Adrenal gland (tissue), 12 donors: ENCODE measurements around the gene PRICKLE2. TPM values are rescaled to one million over a fixed set of nuclear protein-coding genes. Genes with fewer than 3 reads are reported as not detected.

Experiments used
- DNase-seq, 7 donors: peaks; one replicate each; pipeline ENCODE4 v3.0.0-alpha.2; 2019 to 2020
- H3K27ac ChIP-seq, 5 donors: fragments of 200-600 bp; sonication (generic) in 4 of 5; 1 replicate in 3 of 5; 2 replicates in 2 of 5; pipeline versions ENCODE4 v1.5.1 to v1.8.0; 2016 to 2020; ENCODE audit warnings: mild to moderate bottlenecking in 1 of 5
- H3K27me3 ChIP-seq: fragments of 200-600 bp; 2 replicates; pipeline ENCODE4 v1.8.0; 2021
- H3K36me3 ChIP-seq, 2 donors: fragments of 200-600 bp; replicated peaks in 1 of 2; 1 replicate in 1 of 2; 2 replicates in 1 of 2; pipeline versions ENCODE4 v1.5.1 to v1.8.0; 2018 to 2022
- H3K4me1 ChIP-seq, 2 donors: fragments of 200-600 bp; replicated peaks in 1 of 2; 1 replicate in 1 of 2; 2 replicates in 1 of 2; pipeline versions ENCODE4 v1.5.1 to v1.8.0; 2018 to 2021
- H3K4me3 ChIP-seq, 4 donors: fragments of 200-600 bp; sonication (generic) in 3 of 4; one replicate each; pipeline ENCODE4 v1.5.1; 2016 to 2018
- H3K9me3 ChIP-seq, 3 donors: fragments of 200-600 bp; sonication (generic) in 1 of 3; replicated peaks in 1 of 3; 1 replicate in 2 of 3; 2 replicates in 1 of 3; pipeline versions ENCODE4 v1.5.1 to v1.8.0; 2016 to 2021
- POLR2A ChIP-seq, 2 donors: fragments of 450-650 bp; IDR thresholded peaks; one replicate each; pipeline ENCODE4 v1.6.1; 2017; ENCODE audit warnings: antibody characterized with exemption in 2 of 2, mild to moderate bottlenecking in 2 of 2, moderate library complexity in 1 of 2
- WGBS, 4 donors: extraction: QIAGEN DNeasy Blood & Tissue Kit in 2 of 4; methylation state at CpG; one replicate each; pipeline versions ENCODE4 v1.1.5 to v1.1.7; 2013 to 2017; 5-methylcytosine and 5-hydroxymethylcytosine counted together
- intact Hi-C, 2 donors: fragments of 100-400 bp; cut with DNase I; formaldehyde crosslinking; loops; one replicate each; pipeline versions ENCODE4 v1.14.1 to v1.15.0; 2022 to 2023
- polyA plus RNA-seq, 3 donors: library from polyadenylated mRNA; stranded (reverse); fragments of 200-250 nt in 2 of 3; fragments of 350-450 nt in 1 of 3; fragmentation: Illumina TruSeq in 1 of 3; extraction: RNeasy Lipid Tissue Mini Kit (QIAGEN cat#74804) in 1 of 3; gene quantifications; one replicate each; pipeline ENCODE4 v1.2.3, GENCODE V29; 2013 to 2014
- total RNA-seq, 9 donors: library from RNA; depleted of rRNA in 4 of 9; stranded (reverse); fragments of >200 nt in 4 of 9; fragments of 120-200 nt in 1 of 9; fragmentation: NEBNext Ultra II Directional in 1 of 9; extraction: Animal tissue kit (Norgen Biotek cat#: 25700) in 1 of 9; gene quantifications; one replicate each; pipeline versions ENCODE4 v1.1.0 to v1.2.4, GENCODE V29; 2013 to 2023
- TF ChIP-seq, protein P1 (sequence below), 6 experiments: fragments of 450-650 bp in 4 of 6; fragments of 200-600 bp in 2 of 6; sonication (generic) in 1 of 6; IDR thresholded peaks; 1 replicate in 5 of 6; 2 replicates in 1 of 6; pipeline versions ENCODE4 v1.5.1 to v1.8.0; 2016 to 2021; ENCODE audit warnings: antibody characterized with exemption in 6 of 6, mild to moderate bottlenecking in 2 of 6, moderate library complexity in 1 of 6
- donor health status: healthy with polysubstance abuse.
- donor health status: Bipolar disorder and iron deficiency.
- donor health status: DM: yes; HTN: yes; CAD: no.
- donor health status: DM: no; HTN: no; CAD: no.
- donor health status: DM: no; HTN: no; CAD: no.
- donor health status: DM: yes; HTN: yes; CAD: no.

PRICKLE2 gene
- total and polyA plus RNA-seq, 12 donors = 1.3 to 15.7 (median 8.1) TPM

DNA sequence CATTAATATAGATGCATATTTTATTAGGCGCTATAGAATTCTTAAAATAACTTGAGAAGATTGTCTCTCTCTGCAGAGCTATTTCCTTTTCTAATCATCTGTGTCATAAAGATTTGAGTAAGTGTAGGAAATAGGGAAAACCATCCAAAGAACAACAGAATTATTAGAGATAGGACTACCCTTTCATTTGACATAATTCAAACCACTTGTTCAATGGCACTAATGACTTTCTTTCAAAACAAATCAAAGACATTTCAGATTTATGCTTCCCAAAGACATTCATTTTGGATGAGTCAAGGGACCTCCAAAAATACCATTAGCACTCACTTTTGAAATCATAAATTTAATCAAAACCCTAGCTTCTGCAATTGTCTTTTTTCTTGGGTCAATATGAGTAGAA lies 29.5 kb downstream of the PRICKLE2 start:
- Histone ChIP-seq H3K4me1 (no peaks in the 10 kb centered on the region), H3K36me3 (no peaks in the 10 kb centered on the region), H3K9me3 (no peaks in the 10 kb centered on the region), H3K27me3 (no peaks in the 10 kb centered on the region), H3K27ac (no peak overlapping the region), H3K4me3 (no peak overlapping the region)
- DNase-seq = no peak
- 86 to 93% (median 89%) methylated on average over 1 of the region's 1 CpG for whole genome bisulfite sequencing, 4 donors
- TF ChIP-seq, protein P1, sequence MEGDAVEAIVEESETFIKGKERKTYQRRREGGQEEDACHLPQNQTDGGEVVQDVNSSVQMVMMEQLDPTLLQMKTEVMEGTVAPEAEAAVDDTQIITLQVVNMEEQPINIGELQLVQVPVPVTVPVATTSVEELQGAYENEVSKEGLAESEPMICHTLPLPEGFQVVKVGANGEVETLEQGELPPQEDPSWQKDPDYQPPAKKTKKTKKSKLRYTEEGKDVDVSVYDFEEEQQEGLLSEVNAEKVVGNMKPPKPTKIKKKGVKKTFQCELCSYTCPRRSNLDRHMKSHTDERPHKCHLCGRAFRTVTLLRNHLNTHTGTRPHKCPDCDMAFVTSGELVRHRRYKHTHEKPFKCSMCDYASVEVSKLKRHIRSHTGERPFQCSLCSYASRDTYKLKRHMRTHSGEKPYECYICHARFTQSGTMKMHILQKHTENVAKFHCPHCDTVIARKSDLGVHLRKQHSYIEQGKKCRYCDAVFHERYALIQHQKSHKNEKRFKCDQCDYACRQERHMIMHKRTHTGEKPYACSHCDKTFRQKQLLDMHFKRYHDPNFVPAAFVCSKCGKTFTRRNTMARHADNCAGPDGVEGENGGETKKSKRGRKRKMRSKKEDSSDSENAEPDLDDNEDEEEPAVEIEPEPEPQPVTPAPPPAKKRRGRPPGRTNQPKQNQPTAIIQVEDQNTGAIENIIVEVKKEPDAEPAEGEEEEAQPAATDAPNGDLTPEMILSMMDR (IDR thresholded peaks at IDR 0.05) = no peak
- TF ChIP-seq POLR2A (IDR thresholded peaks at IDR 0.05) = no peak
- intact Hi-C loops = no loop called here

DNA sequence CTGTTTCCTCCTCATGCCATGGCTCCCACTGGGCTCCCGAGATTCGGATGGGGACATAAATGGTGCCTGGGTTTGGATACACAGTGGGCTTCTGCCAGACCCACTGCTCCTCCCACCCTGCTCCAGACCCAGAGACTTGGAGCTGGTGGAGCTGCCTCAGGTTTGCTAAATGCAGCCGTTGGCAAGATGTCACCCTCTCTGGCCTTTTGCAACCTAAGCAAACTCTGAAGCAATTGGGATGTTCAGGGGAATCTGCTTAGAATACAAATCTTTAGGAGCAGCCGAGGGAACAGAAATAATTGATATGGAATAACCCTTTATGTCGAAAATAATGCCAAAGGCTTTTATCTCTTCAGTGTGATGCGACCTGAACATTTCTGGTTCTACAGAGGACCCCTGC lies 33.4 kb downstream of the PRICKLE2 start:
- WGBS, 4 donors = 89 to 97% (median 91%) methylated on average over 5 to 6 of the region's 6 CpGs
- Histone ChIP-seq H3K27me3 (no peaks in the 10 kb centered on the region), H3K4me1 (peaks cover 3 to 27% of the 10 kb centered on the region in 2 donors), H3K36me3 (no peaks in the 10 kb centered on the region), H3K4me3 (no peak overlapping the region), H3K9me3 (no peaks in the 10 kb centered on the region), H3K27ac (no peak overlapping the region)
- no peak for TF ChIP-seq POLR2A (IDR thresholded peaks at IDR 0.05)
- TF ChIP-seq, protein P1 (IDR thresholded peaks at IDR 0.05) = no peak
- DNase-seq = no peak
- intact Hi-C loops = no loop called here

DNA sequence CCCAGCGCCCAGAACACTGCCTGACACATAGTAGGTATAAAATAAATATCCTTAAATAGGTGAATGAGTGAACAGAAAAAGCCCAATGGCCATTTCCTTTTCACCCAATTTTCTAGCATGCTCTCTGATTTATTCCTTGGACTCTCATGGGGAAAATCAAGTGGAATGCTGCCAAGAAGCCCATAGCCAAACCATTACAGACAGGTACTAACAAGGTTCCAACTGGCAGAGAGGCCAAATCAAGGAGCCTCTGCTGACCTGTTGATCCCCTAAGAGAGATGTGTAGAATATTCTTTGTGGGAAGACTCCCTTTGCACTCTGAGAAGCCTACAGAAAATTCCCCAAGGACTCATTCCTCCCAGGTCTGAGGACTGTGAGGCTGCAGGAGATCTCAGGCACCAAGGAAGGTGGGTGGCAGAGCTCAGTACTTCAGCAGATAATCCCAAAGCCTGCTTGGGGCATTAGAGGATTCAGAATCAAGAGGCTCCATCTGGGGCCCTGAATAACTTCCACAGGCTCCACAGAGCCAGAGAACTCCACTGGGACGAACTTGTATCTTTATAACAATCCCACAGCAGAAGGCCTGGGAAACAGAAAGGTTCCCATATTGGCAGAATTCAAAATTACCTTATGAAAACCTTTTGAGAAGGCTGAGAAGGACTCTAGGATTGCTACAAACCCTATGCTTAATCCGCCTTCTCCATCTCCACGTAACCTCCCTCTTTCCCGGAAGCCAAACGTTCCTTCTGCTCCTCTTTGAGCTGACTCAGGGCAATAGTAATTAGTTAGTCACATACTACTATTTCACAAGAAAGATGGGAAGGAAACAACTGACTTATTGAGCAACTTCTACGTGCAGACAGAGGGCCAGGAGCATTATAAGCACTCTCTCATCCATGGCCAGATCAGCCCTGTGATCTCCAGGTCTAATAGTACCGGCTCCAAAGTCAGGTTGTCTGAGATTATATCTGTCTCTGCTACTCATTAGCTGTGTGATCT lies 34.5 kb downstream of the PRICKLE2 start:
- Histone ChIP-seq H3K4me1 (peaks cover 3 to 33% of the 10 kb centered on the region in 2 donors), H3K36me3 (no peaks in the 10 kb centered on the region), H3K27ac (no peak overlapping the region), H3K27me3 (no peaks in the 10 kb centered on the region), H3K4me3 (no peak overlapping the region), H3K9me3 (no peaks in the 10 kb centered on the region)
- TF ChIP-seq, protein P1 (IDR thresholded peaks at IDR 0.05) = no peak
- TF ChIP-seq POLR2A (IDR thresholded peaks at IDR 0.05) = no peak
- WGBS, 4 donors = 81 to 92% (median 87%) methylated on average over 8 of the region's 8 CpGs
- no peak for DNase-seq
- intact Hi-C loops = no loop called here

DNA sequence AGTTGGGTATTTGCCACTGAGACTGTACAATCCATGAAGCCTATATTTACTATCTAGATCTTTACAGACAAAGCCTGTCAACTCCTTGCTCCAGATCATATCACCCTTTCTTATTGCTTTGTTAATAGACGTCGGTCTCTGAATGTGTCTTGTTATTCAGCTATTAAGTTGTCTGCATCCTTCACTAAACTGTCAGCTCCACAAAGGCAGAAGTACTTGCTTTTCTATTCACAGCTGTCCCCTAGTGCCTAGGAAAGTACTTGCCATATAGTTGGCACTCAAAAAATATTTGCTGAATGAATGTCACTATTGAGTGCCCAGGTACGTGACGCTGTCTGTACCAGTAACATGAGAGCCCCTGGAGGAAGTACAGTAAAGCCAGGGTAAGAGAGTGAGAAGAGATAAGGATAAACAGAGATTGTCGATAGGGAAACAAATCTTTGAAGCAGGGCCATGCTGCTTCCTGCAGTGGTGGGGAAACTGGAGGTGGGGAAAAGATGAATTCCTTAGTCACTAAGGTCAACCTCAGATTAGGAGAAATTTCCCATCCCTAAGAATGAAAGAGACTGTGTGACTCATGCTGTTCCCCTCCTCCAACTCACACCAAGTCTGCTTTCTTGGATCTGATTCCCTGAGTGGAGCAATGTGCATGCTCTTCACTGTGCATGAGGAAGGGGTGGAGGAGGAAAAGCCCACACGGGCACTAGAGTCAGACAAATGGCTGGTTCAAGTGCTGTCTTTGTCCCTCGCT lies 36.3 kb downstream of the PRICKLE2 start:
- TF ChIP-seq, protein P1 (IDR thresholded peaks at IDR 0.05) = no peak
- no peak for TF ChIP-seq POLR2A (IDR thresholded peaks at IDR 0.05)

More for the DNA sequence above, 36.3 kb downstream of the PRICKLE2 start:
- WGBS, 4 donors = 35 to 48% (median 44%) methylated on average over 7 of the region's 7 CpGs
- H3K27ac ChIP-seq = peak overlapping the region in 1 of 5 donors; percentile 87
- H3K4me3 ChIP-seq = no peak overlapping the region
- H3K4me1 ChIP-seq = peaks cover 3 to 33% of the 10 kb centered on the region in 2 donors
- peak in 6 of 7 donors; percentile 41 to 68 (median 60) for DNase-seq
- intact Hi-C loops = no loop called here
- H3K27me3 ChIP-seq = no peaks in the 10 kb centered on the region
- H3K9me3 ChIP-seq = no peaks in the 10 kb centered on the region
- no peaks in the 10 kb centered on the region for H3K36me3 ChIP-seq
